ENCODE results near the gene SPSB1. TPM values are rescaled to one million over a fixed set of nuclear protein-coding genes. Genes with fewer than 3 reads are reported as not detected.

Gene SPSB1
- total RNA-seq, 1 experiment from 2014 or later: 33.8 TPM

DNA sequence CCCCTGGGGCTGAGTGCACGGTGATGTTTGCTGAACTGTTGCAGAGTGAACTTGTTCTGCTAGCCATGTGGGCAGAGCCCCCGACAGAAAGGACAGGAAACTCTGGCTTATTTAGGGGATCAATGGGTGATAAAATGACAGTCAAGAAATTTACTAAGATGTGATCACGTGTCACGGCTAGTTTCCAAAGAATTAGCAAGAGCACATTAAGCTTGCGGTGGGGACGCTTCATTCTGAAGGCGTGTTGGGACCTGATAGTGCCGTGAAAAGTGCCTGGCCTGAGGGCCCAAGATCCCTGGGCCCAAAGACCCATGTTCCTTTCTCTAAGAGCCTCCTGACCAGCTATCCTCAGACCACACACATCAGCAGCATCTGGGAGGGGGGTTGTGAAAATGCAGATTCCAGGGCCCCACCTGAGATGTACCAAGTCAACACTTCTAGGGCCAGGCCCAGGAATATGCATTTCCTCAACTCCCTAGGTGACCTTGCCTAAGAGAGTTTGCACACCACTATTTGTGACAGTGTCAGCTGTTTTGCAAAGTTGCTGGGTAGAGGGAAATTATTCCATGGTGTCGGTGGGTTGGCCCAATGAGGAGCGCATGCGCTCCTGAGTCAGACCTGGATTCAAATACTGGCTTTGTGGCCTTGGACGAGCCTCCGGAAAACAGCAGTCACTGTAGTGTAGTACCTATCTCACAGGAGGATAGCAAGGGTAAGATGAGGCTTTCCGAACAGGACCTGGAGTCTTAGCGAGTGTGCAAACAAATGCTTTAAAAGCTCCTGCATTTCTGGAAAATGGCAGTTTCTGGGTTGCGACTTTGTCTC is 77.5 kb downstream of the SPSB1 start:
- H3K9me2 ChIP-seq (ENCODE audit: insufficient read depth): no peaks in the 10 kb centered on the region
- H4K20me1 ChIP-seq (ENCODE audit: insufficient read depth): no peaks in the 10 kb centered on the region
- H3K27ac ChIP-seq: no peak overlapping the region
- no peaks in the 10 kb centered on the region for H3K9me3 ChIP-seq (ENCODE audit: insufficient read depth, low read depth)
- no peaks in the 10 kb centered on the region for H3K27me3 ChIP-seq (ENCODE audit: insufficient read depth, low read depth)
- intact Hi-C loops (cut with micrococcal nuclease; ENCODE audit: unreplicated experiment): no loop called here
- DNase-seq: no peak
- TF ChIP-seq EZH2 (IDR thresholded peaks at IDR 0.05; ENCODE audit: low read depth): no peak
- TF ChIP-seq CTCF (conservative IDR thresholded peaks at IDR 0.05): no peak
- H3K36me3 ChIP-seq (ENCODE audit: low read depth): no peaks in the 10 kb centered on the region
- BruUV-seq (replicated peaks): no TSS peak
- H3K79me2 ChIP-seq (ENCODE audit: low read depth): no peaks in the 10 kb centered on the region
- H2AFZ ChIP-seq: no peak overlapping the region
- ChIA-PET CTCF (no interaction called here), POLR2A (ENCODE audit: unreplicated experiment) (interaction anchor here (0.5 to 0.6 kb wide), 2 partner anchors 36 to 281 kb away, joined by 3 to 4 read pairs; no protein-coding TSS in a partner anchor)
- no peaks in the 10 kb centered on the region for H3F3A ChIP-seq (ENCODE audit: insufficient read depth, low read depth)
- H3K4me3 ChIP-seq: no peak overlapping the region
- H3K4me2 ChIP-seq: no peak overlapping the region
- H3K4me1 ChIP-seq (replicated peaks; ENCODE audit: insufficient read depth): no peaks in the 10 kb centered on the region

DNA sequence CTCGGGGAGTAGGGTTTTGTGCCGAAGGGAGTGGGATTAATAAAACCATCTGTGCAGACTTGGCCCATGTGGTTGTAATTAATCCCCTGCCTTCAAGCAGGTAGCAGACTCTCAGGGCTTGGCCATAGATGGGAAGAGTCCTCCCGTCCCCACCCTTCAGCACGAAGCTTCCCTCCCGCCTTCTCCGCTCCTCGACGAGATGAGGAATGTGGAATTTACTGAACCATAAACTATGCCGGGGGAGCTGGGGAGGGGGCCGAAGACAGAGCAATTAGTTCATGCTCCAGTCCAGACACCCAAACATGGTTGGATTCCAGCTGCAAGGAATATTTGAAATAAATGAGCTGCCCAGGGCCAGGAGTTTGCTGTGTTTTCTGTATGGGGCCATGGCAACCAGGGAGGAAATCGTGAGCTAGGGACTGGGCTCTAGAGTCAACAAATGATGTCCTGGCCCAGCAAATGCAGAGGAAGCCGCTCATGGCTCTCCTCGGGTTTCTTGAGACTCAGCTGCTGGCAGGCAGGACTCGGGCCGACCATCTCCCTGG is 78.8 kb downstream of the SPSB1 start:
- H4K20me1 ChIP-seq (ENCODE audit: insufficient read depth): no peaks in the 10 kb centered on the region
- no peaks in the 10 kb centered on the region for H3K4me1 ChIP-seq (replicated peaks; ENCODE audit: insufficient read depth)
- H3K4me3 ChIP-seq: no peak overlapping the region
- no peaks in the 10 kb centered on the region for H3F3A ChIP-seq (ENCODE audit: insufficient read depth, low read depth)
- no peak for DNase-seq
- H3K9me3 ChIP-seq (ENCODE audit: insufficient read depth, low read depth): no peaks in the 10 kb centered on the region
- no peaks in the 10 kb centered on the region for H3K79me2 ChIP-seq (ENCODE audit: low read depth)
- ChIA-PET CTCF (no interaction called here), POLR2A (ENCODE audit: unreplicated experiment) (no interaction called here)
- no peaks in the 10 kb centered on the region for H3K27me3 ChIP-seq (ENCODE audit: insufficient read depth, low read depth)
- intact Hi-C loops (cut with micrococcal nuclease; ENCODE audit: unreplicated experiment): no loop called here
- H3K4me2 ChIP-seq: no peak overlapping the region
- H2AFZ ChIP-seq: no peak overlapping the region
- no peaks in the 10 kb centered on the region for H3K9me2 ChIP-seq (ENCODE audit: insufficient read depth)
- H3K36me3 ChIP-seq (ENCODE audit: low read depth): no peaks in the 10 kb centered on the region
- BruUV-seq (replicated peaks): no TSS peak
- TF ChIP-seq CTCF (conservative IDR thresholded peaks at IDR 0.05) (no peak), EZH2 (IDR thresholded peaks at IDR 0.05; ENCODE audit: low read depth) (no peak)
- no peak overlapping the region for H3K27ac ChIP-seq

- H3K27ac ChIP-seq: no peak overlapping the region
- no TSS peak for BruUV-seq (replicated peaks)
- CTCF ChIA-PET: no interaction called here
- no peak overlapping the region for H2AFZ ChIP-seq
- no peaks in the 10 kb centered on the region for H3K36me3 ChIP-seq (ENCODE audit: low read depth)
- TF ChIP-seq EZH2 (IDR thresholded peaks at IDR 0.05; ENCODE audit: low read depth) (no peak), CTCF (conservative IDR thresholded peaks at IDR 0.05) (no peak)
- H3K4me1 ChIP-seq (replicated peaks; ENCODE audit: insufficient read depth): no peaks in the 10 kb centered on the region
- POLR2A ChIA-PET (ENCODE audit: unreplicated experiment): no interaction called here
- H3K9me3 ChIP-seq (ENCODE audit: insufficient read depth, low read depth): no peaks in the 10 kb centered on the region
- no peaks in the 10 kb centered on the region for H3F3A ChIP-seq (ENCODE audit: insufficient read depth, low read depth)
- intact Hi-C loops (cut with micrococcal nuclease; ENCODE audit: unreplicated experiment): no loop called here
- DNase-seq: no peak
- H3K4me3 ChIP-seq: no peak overlapping the region
- H3K79me2 ChIP-seq (ENCODE audit: low read depth): no peaks in the 10 kb centered on the region
- no peaks in the 10 kb centered on the region for H3K9me2 ChIP-seq (ENCODE audit: insufficient read depth)
- H4K20me1 ChIP-seq (ENCODE audit: insufficient read depth): no peaks in the 10 kb centered on the region
- no peak overlapping the region for H3K4me2 ChIP-seq
- no peaks in the 10 kb centered on the region for H3K27me3 ChIP-seq (ENCODE audit: insufficient read depth, low read depth)
Observed at GRCh38 chr1:9371951-9372350, 79.3 kb downstream of the SPSB1 start.
